ENCODE results near the gene SLC35A3.
"Not testable (repeated sequence)": the region's sequence is repeated elsewhere in the genome, so short reads cannot be mapped to it uniquely, and the experiment has no call there.

Gene SLC35A3

GRCh38 chr1:99975529-99975928, 5.7 kb downstream of the SLC35A3 start:
- no peak for DNase-seq (ENCODE audit: low spot score)

GRCh38 chr1:99977326-99977725, 7.5 kb downstream of the SLC35A3 start:
- DNase-seq (ENCODE audit: low spot score) = not testable (repeated sequence)

GRCh38 chr1:99978218-99978617, 8.4 kb downstream of the SLC35A3 start:
- DNase-seq (ENCODE audit: low spot score) = no peak

GRCh38 chr1:99979091-99979490, 9.3 kb downstream of the SLC35A3 start:
- no peak for DNase-seq (ENCODE audit: low spot score)

GRCh38 chr1:99980928-99981327, 11.1 kb downstream of the SLC35A3 start:
- no peak for DNase-seq (ENCODE audit: low spot score)

- DNase-seq (ENCODE audit: low spot score) = no peak
Observed at GRCh38 chr1:99986656-99987225, 16.9 kb downstream of the SLC35A3 start.

- no peak for DNase-seq (ENCODE audit: low spot score)
Observed at GRCh38 chr1:99988210-99988765, 18.5 kb downstream of the SLC35A3 start.

GRCh38 chr1:99992044-99992722, 22.4 kb downstream of the SLC35A3 start:
- DNase-seq (ENCODE audit: low spot score) = no peak

- no peak for DNase-seq (ENCODE audit: low spot score)
Observed at GRCh38 chr1:99992760-99993467, 23.1 kb downstream of the SLC35A3 start.

- no peak for DNase-seq (ENCODE audit: low spot score)
Observed at GRCh38 chr1:99993468-99993845, 23.7 kb downstream of the SLC35A3 start.

- DNase-seq (ENCODE audit: low spot score) = no peak
Observed at GRCh38 chr1:99994496-99994895, 24.7 kb downstream of the SLC35A3 start.

- no peak for DNase-seq (ENCODE audit: low spot score)
Observed at GRCh38 chr1:99996951-99997350, 27.2 kb downstream of the SLC35A3 start.

GRCh38 chr1:100001462-100001861, 31.7 kb downstream of the SLC35A3 start:
- no peak for DNase-seq (ENCODE audit: low spot score)

- no peak for DNase-seq (ENCODE audit: low spot score)
Observed at GRCh38 chr1:100005424-100005823, 35.6 kb downstream of the SLC35A3 start.

- DNase-seq (ENCODE audit: low spot score) = no peak
Observed at GRCh38 chr1:100006688-100007087, 36.9 kb downstream of the SLC35A3 start.

GRCh38 chr1:100009458-100009857, 39.7 kb downstream of the SLC35A3 start:
- no peak for DNase-seq (ENCODE audit: low spot score)

- no peak for DNase-seq (ENCODE audit: low spot score)
Observed at GRCh38 chr1:100010804-100011203, 41.0 kb downstream of the SLC35A3 start.

GRCh38 chr1:100019220-100019619, 49.4 kb downstream of the SLC35A3 start:
- DNase-seq (ENCODE audit: low spot score) = no peak

GRCh38 chr1:100023482-100023881, 53.7 kb downstream of the SLC35A3 start:
- DNase-seq (ENCODE audit: low spot score) = no peak

GRCh38 chr1:100027212-100027611, 57.4 kb downstream of the SLC35A3 start:
- DNase-seq (ENCODE audit: low spot score) = no peak

- no peak for DNase-seq (ENCODE audit: low spot score)
Observed at GRCh38 chr1:100028765-100029164, 59.0 kb downstream of the SLC35A3 start.

- DNase-seq (ENCODE audit: low spot score) = no peak
Observed at GRCh38 chr1:100034470-100034869, 64.7 kb downstream of the SLC35A3 start.

- DNase-seq (ENCODE audit: low spot score) = no peak
Observed at GRCh38 chr1:100035214-100035613, 65.4 kb downstream of the SLC35A3 start.
